ENCODE measurements around the gene ATRX.
"Not testable (repeated sequence)": the region's sequence is repeated elsewhere in the genome, so short reads cannot be mapped to it uniquely, and the experiment has no call there.

The ATRX gene

DNA sequence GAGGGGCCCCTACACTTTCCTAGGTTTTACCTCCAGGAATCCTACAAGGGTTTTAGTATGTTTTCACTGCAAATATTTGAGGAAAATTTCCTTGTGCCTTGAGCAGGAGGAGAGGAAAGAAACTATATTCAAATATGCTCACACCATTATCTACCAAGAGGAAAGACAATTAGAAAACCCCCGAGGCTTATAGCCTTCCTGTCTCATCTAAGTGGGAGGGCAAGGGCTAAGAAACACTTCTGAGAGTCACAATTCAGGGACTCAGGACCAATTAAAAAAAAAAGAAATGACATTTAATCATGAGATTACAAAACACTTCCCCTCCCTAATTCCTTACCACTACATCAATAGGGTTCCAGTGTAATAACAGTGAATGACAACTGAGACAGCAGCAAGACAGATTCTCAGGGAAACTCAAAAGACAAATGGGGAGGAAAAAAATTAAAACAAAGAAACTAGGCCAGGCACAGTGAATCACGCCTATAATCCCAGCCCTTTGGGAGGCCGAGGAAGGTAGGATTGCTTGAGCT, 45.6 kb downstream of the ATRX start:
- DNase-seq (ENCODE audit: low read depth in 2 of 2): no peak

DNA sequence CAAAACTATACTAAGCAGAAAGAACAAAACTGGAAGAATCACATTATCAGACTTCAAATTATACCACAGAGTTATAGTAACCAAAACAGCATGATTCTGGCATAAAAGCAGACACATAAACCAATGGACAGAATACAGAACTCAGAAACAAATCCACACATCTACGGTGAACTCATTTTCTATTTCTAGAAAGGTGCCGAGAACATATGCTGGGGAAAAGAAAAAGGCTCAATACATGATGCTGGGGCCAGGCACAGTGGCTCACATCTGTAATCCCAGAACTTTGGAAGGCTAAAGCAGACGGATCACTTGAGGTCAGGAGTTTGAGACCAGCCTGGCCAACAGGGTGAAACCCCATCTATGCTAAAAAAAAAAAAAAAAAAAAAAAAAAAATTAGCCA, 52.7 kb downstream of the ATRX start:
- no peak for DNase-seq (ENCODE audit: low read depth in 2 of 2)

DNA sequence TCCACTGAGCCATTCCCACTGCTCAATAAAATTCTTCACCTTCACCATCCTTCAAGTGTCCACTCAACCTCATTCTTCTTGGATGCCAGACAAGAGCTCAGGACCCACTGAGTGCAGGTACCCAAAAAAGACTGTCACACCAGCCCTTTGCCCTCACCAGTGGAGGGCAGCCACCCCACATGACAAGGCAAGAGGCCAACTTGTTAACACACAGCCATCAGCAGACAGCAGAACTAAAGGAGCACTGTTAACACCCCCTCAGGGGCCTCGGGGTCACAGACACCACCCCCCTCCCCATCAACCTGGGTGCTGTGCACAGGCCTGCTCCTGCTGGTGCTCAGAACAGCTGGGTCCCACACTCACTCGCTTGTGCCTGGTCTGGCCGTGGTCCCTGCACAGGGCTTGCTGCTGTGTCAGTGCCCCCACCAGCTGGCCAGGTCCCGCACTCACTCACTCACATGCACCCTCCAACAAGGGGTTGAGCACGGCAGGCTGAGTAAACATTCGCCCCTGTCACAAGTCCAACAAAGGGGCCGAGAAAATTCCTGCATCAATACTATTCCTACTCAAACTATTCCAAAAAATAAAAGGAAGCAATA, 54.1 kb downstream of the ATRX start:
- DNase-seq (ENCODE audit: low read depth in 2 of 2): no peak

DNA sequence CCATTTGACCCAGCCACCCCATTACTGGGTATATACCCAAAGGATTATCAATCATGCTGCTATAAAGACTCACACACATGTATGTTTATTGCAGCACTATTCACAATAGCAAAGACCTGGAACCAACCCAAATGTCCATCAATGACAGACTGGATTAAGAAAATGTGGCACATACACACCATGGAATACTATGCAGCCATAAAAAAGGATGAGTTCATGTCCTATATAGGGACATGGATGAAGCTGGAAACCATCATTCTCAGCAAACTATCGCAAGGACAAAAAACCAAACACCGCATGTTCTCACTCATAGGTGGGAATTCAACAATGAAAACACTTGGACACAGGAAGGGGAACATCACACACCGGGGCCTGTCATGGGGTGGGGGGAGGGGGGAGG, 59.9 kb downstream of the ATRX start:
- DNase-seq (ENCODE audit: low read depth in 2 of 2): not testable (repeated sequence)

DNA sequence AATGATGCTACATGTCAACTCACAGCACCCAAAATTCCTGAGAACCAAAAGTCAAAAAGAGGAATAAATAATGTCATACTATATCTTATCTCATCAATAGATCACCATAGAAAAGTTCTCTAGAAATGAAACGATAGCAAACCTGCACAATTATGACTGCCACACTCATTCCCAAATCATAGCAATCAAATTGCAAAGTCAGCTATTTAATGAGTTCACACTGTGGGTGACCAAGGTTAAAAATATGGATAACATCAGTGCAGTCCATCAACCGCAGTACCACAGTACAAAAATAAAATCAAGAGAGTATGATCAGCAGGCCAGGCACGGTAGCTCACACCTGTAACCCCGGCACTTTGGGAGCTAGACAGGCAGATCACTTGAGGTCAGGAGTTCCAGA, 62.3 kb downstream of the ATRX start:
- DNase-seq (ENCODE audit: low read depth in 2 of 2): no peak

DNA sequence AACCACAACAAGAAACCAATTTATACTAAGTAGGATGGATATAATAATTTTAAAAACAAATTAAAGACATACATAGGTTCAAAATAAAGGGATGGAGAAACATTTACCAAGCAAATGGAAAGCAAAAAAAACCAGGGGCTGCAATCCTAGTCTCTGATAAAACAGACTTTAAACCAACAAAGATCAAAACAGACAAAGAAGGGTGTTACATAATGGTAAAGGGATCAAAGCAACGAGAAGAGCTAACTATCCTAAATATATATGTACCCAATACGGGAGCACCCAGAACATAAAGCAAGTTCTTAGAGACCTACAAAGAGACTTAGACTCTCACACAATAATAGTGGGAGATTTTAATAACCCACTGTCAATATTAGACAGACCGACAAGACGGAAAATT, 66.6 kb downstream of the ATRX start:
- no peak for DNase-seq (ENCODE audit: low read depth in 2 of 2)

DNA sequence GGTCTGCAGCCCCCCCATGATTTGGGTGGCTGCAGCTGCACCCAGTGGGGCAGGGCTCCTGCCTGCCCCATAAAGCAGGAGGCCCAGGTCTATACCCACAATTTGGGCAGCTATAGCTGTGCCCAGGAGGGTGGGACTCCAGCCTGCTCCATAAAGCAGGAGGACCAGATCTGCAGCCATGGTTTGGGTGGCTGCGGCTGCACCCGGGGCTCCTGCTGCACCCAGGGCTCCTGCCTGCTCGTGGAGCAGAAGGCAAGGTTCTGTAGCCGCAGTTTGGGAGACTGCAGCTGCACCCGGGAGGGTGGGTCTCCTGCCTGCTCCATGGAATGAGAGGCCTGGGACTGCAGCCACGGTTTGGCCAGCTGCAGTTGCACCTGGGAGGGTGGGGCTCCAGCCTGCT, 81.1 kb downstream of the ATRX start:
- no peak for DNase-seq (ENCODE audit: low read depth in 2 of 2)

DNA sequence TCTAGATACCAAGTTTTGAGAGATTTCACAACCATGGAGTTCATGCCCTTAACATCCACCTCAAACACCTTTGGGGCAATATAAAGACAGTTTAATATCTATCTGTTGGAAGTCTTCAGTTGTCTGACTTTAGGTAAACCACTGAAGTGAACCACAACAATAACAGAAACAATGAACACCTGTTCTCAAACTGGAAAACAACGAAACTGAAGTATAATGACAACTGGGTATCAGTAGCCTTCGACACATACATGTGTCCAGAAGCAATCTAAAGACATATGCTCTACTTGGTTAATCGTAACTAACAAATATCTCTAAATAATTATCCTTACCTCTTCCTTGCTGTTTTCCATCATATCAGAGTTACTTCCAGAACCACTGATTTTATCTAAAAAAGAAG, 87.8 kb downstream of the ATRX start:
- no peak for DNase-seq (ENCODE audit: low read depth in 2 of 2)

DNA sequence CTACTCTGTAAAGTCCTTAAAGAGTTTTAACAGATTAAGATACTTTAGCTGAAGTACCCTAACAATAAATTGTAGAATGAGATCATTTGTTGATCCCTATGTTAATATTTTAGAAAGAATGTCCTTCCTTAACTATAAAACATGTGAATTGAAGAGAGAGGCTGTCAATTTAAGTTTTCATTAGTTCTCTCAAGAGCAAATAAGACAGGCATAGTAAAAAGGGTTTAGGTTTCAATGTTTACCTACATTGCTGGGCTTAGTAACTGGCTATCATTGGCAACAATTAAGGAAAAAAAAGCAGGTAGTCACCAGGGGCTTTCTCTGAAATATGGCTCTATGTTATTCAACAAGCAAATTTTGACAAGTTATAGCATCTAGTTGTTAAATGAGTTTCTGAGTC, 91.5 kb downstream of the ATRX start:
- no peak for DNase-seq (ENCODE audit: low read depth in 2 of 2)

DNA sequence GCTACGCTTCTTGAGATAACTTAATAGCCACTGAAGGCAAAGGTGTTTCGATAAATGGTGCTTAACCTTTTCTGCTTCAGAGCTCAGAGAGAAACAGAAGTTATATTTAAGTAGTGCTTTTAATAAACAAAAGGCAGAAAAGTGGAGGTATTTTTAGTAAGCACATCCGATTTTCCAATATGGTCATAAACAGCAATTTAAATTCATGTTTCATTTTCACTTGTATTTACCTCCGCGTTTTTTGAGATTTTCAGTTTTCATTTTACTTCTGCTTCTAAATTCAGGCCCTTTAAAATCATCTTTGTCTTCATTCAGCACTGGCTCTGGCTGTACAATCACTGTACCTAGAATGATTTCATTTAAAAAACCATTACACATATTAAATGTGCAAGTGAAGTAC, 92.4 kb downstream of the ATRX start:
- no peak for DNase-seq (ENCODE audit: low read depth in 2 of 2)

DNA sequence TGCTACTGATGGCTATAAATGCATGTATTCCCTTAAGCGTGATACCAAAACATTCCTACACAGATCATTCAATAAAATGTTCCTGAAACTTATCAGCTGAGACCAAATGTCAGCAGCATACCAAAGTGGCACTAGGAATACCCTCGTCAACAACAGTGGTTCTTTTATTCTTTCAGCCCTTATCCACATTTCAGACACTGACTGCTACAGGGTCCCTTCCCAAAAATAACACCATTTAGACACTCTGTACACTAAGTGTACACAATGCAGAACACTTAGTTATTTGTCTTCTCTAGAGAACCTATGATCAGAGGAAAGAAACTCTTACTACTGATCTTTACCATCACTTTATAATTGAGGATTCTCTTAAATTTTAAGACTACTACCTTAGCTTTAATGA, 94.1 kb downstream of the ATRX start:
- no peak for DNase-seq (ENCODE audit: low read depth in 2 of 2)

DNA sequence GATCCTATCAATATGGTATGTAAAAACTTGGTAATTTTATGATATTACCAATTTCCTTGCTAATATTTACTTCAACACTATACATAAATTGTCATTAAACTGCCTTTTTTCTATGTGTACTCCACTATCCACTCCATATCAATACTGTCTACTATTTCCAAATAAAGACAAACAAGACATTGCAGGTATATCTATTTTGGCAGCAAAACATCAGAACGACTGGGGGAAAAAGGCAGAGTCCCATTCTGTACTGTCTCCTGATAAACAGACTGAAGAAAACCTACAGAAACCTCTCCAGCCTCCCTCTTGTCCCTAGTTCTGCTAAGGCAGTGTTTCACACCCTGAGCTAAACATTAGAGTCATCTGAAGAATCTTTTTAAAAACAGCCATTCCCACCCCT, 96.6 kb downstream of the ATRX start:
- DNase-seq (ENCODE audit: low read depth in 2 of 2): no peak

DNA sequence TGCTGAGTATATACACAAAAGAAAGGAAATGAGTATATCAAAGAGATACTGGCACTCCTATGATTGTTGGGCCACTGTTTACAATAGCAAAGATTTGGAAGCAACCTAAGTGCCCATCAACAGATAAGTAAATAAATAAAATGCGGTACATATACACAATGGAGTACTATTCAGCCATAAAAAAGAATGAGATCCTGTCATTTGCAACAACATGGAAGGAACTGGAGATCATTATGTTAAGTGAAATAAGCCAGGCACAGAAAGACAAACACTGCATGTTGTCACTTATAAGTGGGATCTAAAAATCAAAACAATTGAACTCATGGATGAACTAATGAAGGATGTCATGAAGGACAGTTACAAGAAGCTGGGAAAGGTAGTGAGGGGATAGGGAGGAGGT, 100.3 kb downstream of the ATRX start:
- not testable (repeated sequence) for DNase-seq (ENCODE audit: low read depth in 2 of 2)

DNA sequence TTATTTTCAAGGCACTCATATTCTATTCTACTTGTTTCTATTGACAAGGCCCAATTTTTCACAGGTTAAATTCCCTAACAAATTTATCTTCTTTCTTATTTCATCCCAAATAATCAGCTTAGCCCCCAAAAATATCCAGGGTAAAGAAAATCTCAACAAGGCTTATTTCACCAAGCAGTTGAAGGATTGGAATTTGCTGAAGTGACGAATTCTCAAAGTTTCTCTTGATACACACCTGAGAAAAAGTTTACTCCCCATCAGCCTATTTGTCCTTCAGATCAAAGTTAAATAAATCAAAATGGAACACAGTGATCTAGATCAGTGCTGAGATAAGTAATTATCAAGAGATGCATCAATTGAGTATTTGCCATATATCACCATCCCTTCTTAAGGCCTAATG, 106.9 kb downstream of the ATRX start:
- no peak for DNase-seq (ENCODE audit: low read depth in 2 of 2)

DNA sequence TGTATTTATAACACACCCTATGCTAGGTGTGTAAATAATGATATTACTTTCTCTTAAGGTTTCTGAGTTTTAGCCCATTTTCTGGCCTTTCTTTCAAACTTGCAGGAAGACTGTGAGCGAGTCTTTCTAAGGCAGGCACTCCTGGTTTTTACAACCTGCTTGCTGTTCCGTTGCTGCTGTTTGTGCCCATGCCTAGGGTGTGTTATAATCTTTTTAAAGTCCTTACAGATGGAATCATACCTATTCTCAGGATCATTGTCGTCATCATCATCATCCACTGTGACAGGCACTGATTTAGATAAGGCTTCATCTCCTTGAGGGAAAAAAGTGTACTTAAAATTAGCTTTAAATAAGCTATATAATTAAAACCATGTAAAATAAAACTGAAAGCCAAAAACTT, 110.0 kb downstream of the ATRX start:
- DNase-seq (ENCODE audit: low read depth in 2 of 2): no peak

DNA sequence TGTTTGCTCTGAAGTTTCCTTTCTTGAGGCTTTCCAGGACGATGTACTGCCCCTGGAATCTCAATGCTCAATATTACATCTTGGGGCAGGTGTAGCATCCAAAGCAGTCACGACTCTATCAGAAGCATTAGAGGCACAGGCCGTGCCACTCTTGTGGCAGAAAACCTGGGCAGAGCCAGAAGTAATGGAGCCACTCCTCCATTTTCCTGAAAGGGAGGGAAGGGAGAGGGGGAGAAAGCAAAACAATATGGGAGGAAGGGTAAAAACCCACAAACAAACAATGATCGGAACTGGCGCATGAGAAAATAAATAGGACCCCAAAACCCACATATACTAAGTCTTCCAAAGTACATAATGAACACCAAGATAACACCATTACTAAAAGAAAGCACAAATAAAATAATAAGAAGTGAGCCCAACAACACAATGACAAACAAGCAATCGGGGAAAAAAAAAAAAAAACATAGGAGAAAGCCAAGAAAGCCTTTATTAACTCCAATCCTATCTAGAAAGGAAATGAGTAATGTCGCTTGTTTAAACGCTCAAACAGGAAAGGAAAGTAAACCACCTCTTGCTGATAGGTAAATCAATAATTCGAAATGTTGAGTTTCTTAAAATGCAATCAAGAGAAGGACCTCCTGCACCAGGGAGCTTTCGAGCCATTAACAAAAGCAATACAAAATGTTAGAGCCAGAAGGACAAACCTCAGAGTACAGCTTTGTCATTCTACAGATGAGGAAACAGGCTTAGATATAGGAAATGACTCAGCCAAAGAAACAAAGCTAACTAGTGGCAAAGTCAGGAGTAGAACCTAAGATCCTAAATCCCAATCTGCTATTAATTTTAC, 117.4 kb downstream of the ATRX start:
- DNase-seq (ENCODE audit: low read depth in 2 of 2): no peak

DNA sequence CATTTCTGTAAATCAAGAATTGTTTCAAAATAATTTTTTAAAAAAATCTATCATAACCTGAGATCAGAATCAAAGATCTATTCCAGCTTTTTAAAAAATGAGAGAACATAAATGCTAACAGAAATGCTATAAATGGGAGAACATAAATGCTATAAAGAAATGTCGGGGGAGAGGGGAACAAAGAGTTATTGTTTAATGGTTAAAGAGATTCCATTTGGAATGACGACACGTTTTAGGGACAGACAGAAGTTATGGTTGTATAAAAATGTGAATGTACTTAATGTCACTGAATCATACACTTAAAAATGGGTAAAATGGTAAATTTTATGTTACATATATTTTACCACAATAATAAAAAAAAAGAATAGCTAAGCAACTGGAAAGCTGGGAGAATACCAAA, 127.1 kb downstream of the ATRX start:
- no peak for DNase-seq (ENCODE audit: low read depth in 2 of 2)

DNA sequence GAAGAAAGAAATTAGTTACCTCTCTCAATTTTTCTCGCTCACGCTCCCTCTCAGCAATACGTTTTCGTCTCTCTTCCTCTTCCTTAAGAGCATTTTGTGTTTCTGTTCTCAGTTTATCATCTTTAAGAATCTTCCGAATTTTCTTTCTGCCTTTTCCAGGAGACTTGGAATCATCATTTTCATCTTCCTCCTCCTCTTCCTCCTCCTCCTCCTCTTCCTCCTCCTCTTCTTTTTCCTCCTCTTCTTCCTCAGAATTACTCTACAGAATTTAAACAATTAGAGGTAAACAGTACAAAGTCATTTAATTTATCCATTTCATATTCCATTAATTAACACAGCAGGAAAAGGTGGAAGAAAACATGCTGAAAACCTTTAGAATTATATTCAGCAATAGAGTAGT, 133.9 kb downstream of the ATRX start:
- DNase-seq (ENCODE audit: low read depth in 2 of 2): no peak

DNA sequence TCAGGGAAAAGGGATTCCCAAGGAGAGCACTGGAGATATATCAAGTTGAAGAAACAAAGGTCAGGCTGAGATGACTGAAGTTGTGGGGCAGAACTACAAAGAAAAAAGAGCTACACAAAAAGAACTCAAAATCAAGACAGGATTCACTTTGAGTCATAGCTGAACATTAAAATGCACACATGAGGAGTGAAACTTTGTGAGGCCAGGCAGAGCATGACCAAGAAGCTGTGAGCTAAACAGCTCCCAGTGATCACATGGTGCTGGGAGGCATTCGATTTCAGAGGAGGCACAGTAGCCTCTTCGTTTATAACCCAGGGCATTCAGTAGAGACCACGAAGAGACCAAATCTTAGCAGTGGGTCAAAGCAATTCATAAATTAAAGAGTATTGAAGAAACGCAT, 145.3 kb downstream of the ATRX start:
- DNase-seq (ENCODE audit: low read depth in 2 of 2): peak in 1 of 2 donors; percentile 2

DNA sequence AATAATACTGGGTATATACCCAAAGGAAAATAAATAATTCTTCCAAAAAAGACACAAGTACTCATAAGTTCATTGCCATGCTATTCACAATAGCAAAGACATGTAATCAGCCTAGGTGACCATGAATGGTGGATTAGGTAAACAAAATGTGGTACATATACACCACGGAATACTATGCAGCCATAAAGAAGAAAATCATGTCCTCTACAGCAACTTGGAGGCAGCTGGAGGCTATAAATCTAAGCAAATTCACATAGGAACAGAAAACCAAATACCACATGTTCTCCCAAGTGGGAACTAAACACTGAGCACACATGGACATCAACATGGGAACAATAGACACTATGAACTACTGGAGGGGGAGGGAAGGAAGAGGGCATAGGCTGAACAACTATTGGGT, 146.2 kb downstream of the ATRX start:
- DNase-seq (ENCODE audit: low read depth in 2 of 2): no peak

DNA sequence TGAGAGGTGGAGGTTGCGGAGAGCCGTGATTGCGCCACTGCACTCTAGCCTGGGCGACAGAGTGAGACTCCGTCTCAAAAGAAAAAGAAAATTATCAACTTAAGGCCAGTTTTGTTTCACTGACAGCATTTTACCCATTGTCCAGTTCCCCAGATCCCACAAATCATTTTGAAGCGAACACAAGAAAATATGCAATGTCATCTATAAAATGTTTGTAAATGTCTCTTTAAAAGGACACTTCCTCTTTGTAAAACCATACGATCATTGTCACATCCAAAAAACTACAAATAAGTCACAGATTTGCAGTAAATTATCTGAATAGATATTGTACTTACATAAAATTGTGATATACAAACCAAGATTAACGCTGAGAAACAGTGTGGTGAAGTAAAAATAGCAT, 147.6 kb downstream of the ATRX start:
- no peak for DNase-seq (ENCODE audit: low read depth in 2 of 2)

DNA sequence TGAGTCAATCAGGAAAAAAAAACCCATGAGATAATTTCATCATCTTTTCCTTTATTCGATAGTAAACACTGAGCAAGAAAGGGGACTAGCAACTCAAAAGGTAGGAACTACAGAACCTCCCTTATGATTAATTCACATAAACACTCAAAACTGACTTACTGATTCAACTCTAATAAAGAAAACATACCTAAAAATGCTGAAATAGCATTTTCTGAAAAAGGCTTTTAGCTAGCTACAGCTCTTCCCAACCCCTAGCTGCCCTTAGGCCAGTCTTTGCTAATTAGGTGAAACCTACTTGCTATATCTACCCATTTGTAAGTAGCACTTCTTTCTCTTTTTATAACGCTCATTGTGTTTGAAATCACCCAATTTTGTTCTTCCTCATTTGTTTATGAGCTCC, 150.6 kb downstream of the ATRX start:
- no peak for DNase-seq (ENCODE audit: low read depth in 2 of 2)

DNA sequence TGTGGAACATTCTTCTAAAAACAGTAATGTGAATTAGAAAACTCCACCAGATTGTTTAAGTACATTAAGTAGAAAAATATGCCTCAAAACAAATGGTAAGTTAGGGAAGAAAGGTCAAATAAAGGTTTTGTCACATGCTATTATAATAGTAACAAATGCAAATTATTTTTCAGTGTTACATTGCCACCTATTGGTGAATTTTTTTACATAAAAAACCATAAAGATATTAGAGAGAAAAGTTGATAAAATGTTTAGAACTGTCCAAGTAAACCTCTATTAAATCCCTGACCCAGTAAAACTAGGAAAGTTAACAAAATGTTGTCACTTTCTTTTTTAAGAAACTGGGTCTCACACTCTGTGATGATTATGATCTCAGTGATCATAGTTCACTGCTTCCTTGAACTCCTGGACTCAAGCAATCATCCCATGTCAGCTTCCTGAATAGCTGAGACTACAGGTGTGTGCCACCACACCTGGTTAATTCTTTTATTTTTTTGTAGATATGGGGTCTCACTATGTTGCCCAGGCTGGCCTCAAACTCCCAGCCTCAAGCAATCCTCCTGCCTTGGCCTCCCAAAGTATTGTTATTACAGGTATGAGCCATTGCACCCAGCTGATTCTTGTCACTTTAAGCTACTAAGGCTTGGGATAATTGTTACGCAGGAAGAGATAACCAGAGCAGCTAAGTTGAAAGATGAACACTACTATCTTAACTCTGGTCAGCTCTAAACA, 157.6 kb downstream of the ATRX start:
- no peak for DNase-seq (ENCODE audit: low read depth in 2 of 2)

Measured in stimulated activated CD4-positive, alpha-beta T cell treated with anti-CD3 and anti-CD28 coated beads, Interleukin-15, amount 100 ng/mL, for 48 hours (primary cell).